NOMO-1 treated with DMSO at 0.1 percent for 48 hours (cell line): ENCODE measurements around the gene ACAT1.
A peak's percentile ranks its signal among the peaks of the same experiment; 100 is the strongest.
"Not testable (repeated sequence)": the region's sequence is repeated elsewhere in the genome, so short reads cannot be mapped to it uniquely, and the experiment has no call there.

Experiments used
- DNase-seq: peaks from one replicate; lab custom pipeline; 2025; ENCODE audit not compliant: unreplicated experiment; lab: John Stamatoyannopoulos, UW

ACAT1 gene

GRCh38 chr11:108121274-108122155, at the start of gene ACAT1:
TSS of gene ACAT1 (plus strand) at chr11:108121567. CDS start at chr11:108121607, 40 bp downstream.
- peak; percentile 86 for DNase-seq

- no peak for DNase-seq
These were observed 36.6 kb upstream of the ACAT1 start for GRCh38 chr11:108084811-108085210.

GRCh38 chr11:108085672-108086071, 35.7 kb upstream of the ACAT1 start:
- DNase-seq: no peak

GRCh38 chr11:108092134-108092533, 29.2 kb upstream of the ACAT1 start:
- DNase-seq: no peak

GRCh38 chr11:108093128-108093904, 28.1 kb upstream of the ACAT1 start:
- no peak for DNase-seq

GRCh38 chr11:108097179-108097578, 24.2 kb upstream of the ACAT1 start:
- DNase-seq: no peak

GRCh38 chr11:108101090-108101775, 20.1 kb upstream of the ACAT1 start:
- DNase-seq: no peak

GRCh38 chr11:108111126-108111525, 10.2 kb upstream of the ACAT1 start:
- DNase-seq: no peak

GRCh38 chr11:108112057-108112456, 9.3 kb upstream of the ACAT1 start:
- DNase-seq: no peak

- no peak for DNase-seq
These were observed 5.7 kb upstream of the ACAT1 start for GRCh38 chr11:108115500-108116140.

- DNase-seq: peak; percentile 41
These were observed 3.5 kb upstream of the ACAT1 start for GRCh38 chr11:108117746-108118371.

- DNase-seq: not testable (repeated sequence)
These were observed 462 bp upstream of the ACAT1 start for GRCh38 chr11:108120936-108121273.

GRCh38 chr11:108122166-108122628, 830 bp downstream of the ACAT1 start:
- no peak for DNase-seq

GRCh38 chr11:108125096-108125495, 3.7 kb downstream of the ACAT1 start:
- no peak for DNase-seq

GRCh38 chr11:108128772-108129171, 7.4 kb downstream of the ACAT1 start:
- no peak for DNase-seq

- no peak for DNase-seq
These were observed 10.6 kb downstream of the ACAT1 start for GRCh38 chr11:108131993-108132392.

- DNase-seq: not testable (repeated sequence)
These were observed 11.7 kb downstream of the ACAT1 start for GRCh38 chr11:108132993-108133538.

- no peak for DNase-seq
These were observed 14.6 kb downstream of the ACAT1 start for GRCh38 chr11:108135845-108136544.

- no peak for DNase-seq
These were observed 15.8 kb downstream of the ACAT1 start for GRCh38 chr11:108137212-108137611.

- no peak for DNase-seq
These were observed 20.9 kb downstream of the ACAT1 start for GRCh38 chr11:108142304-108142703.
